DMS153 treated with DMSO at 0.1 percent for 48 hours (cell line): Measurements from ENCODE around the gene CCDC197.

Experiments used
- DNase-seq: peaks from one replicate; lab custom pipeline; 2025; ENCODE audit not compliant: unreplicated experiment; lab: John Stamatoyannopoulos, UW

Gene CCDC197

GRCh38 chr14:93977171-93977570, 19.9 kb upstream of the CCDC197 start:
- DNase-seq: no peak

GRCh38 chr14:93977790-93978581, 19.1 kb upstream of the CCDC197 start:
- no peak for DNase-seq

GRCh38 chr14:93978735-93979134, 18.4 kb upstream of the CCDC197 start:
- no peak for DNase-seq

- no peak for DNase-seq
Observed at GRCh38 chr14:93980456-93981201, 16.5 kb upstream of the CCDC197 start.

- no peak for DNase-seq
Observed at GRCh38 chr14:93981316-93982229, 15.5 kb upstream of the CCDC197 start.

- no peak for DNase-seq
Observed at GRCh38 chr14:93982230-93983007, 14.7 kb upstream of the CCDC197 start.

- DNase-seq: no peak
Observed at GRCh38 chr14:93984070-93984469, 13.0 kb upstream of the CCDC197 start.

- no peak for DNase-seq
Observed at GRCh38 chr14:93984987-93985410, 12.1 kb upstream of the CCDC197 start.

GRCh38 chr14:93986955-93987354, 10.1 kb upstream of the CCDC197 start:
- DNase-seq: no peak

GRCh38 chr14:93987376-93987775, 9.7 kb upstream of the CCDC197 start:
- no peak for DNase-seq

GRCh38 chr14:93987815-93988476, 9.2 kb upstream of the CCDC197 start:
- DNase-seq: no peak

GRCh38 chr14:93989939-93990338, 7.2 kb upstream of the CCDC197 start:
- DNase-seq: no peak

GRCh38 chr14:93991212-93991611, 5.9 kb upstream of the CCDC197 start:
- no peak for DNase-seq

- DNase-seq: no peak
Observed at GRCh38 chr14:93991649-93992048, 5.5 kb upstream of the CCDC197 start.

- DNase-seq: no peak
Observed at GRCh38 chr14:93993382-93993781, 3.7 kb upstream of the CCDC197 start.

- DNase-seq: peak; percentile 33
Observed at GRCh38 chr14:93994919-93995682, 2.0 kb upstream of the CCDC197 start.

- no peak for DNase-seq
Observed at GRCh38 chr14:93996130-93996695, 888 bp upstream of the CCDC197 start.

- no peak for DNase-seq
Observed at GRCh38 chr14:93997916-93998870, 1.1 kb downstream of the CCDC197 start.
